RPMI7951 (cell line): ENCODE results near the gene TRIM38. TPM values are rescaled to one million over a fixed set of nuclear protein-coding genes. Genes with fewer than 3 reads are reported as not detected.
"Not testable (repeated sequence)": the region's sequence is repeated elsewhere in the genome, so short reads cannot be mapped to it uniquely, and the experiment has no call there.

Source experiments
- DNase-seq: peaks from one replicate; pipeline ENCODE4 v3.0.0-alpha.2; 2012; ENCODE audit warnings: low read depth
- total RNA-seq: library from RNA; depleted of rRNA; stranded (reverse); fragments of >200 nt; shearing (Covaris generic); gene quantifications from 2 replicates; pipeline ENCODE4 v1.2.3, GENCODE V29; 2014

Gene TRIM38
- total RNA-seq, 1 experiment from 2014 or later = 9.1 TPM

GRCh38 chr6:25942561-25943147 is 19.9 kb upstream of the TRIM38 start:
- peak; percentile 50 for DNase-seq

- DNase-seq = no peak
These were observed 18.7 kb upstream of the TRIM38 start for GRCh38 chr6:25943887-25944286.

- no peak for DNase-seq
These were observed 17.7 kb upstream of the TRIM38 start for GRCh38 chr6:25944688-25945574.

GRCh38 chr6:25945738-25946137 is 16.9 kb upstream of the TRIM38 start:
- not testable (repeated sequence) for DNase-seq

- no peak for DNase-seq
These were observed 16.0 kb upstream of the TRIM38 start for GRCh38 chr6:25946631-25947030.

- not testable (repeated sequence) for DNase-seq
These were observed 15.1 kb upstream of the TRIM38 start for GRCh38 chr6:25947492-25947891.

- DNase-seq = no peak
These were observed 12.9 kb upstream of the TRIM38 start for GRCh38 chr6:25949695-25950094.

- no peak for DNase-seq
These were observed 12.3 kb upstream of the TRIM38 start for GRCh38 chr6:25950297-25950696.

- DNase-seq = no peak
These were observed 11.1 kb upstream of the TRIM38 start for GRCh38 chr6:25951296-25952032.

- no peak for DNase-seq
These were observed 10.1 kb upstream of the TRIM38 start for GRCh38 chr6:25952535-25952934.

GRCh38 chr6:25953733-25954132 is 8.9 kb upstream of the TRIM38 start:
- DNase-seq = no peak

GRCh38 chr6:25954756-25955155 is 7.8 kb upstream of the TRIM38 start:
- no peak for DNase-seq

- no peak for DNase-seq
These were observed 6.4 kb upstream of the TRIM38 start for GRCh38 chr6:25956226-25956625.

GRCh38 chr6:25958700-25959162 is 3.9 kb upstream of the TRIM38 start:
- DNase-seq = no peak

GRCh38 chr6:25959890-25960536 is 2.6 kb upstream of the TRIM38 start:
- DNase-seq = no peak

GRCh38 chr6:25960734-25961133 is 1.9 kb upstream of the TRIM38 start:
- no peak for DNase-seq

GRCh38 chr6:25961619-25962148 is 918 bp upstream of the TRIM38 start:
- DNase-seq = no peak

GRCh38 chr6:25963426-25964123 is 973 bp downstream of the TRIM38 start:
- DNase-seq = no peak

GRCh38 chr6:25965058-25965457 is 2.5 kb downstream of the TRIM38 start:
- no peak for DNase-seq

- DNase-seq = no peak
These were observed 4.1 kb downstream of the TRIM38 start for GRCh38 chr6:25966711-25967110.

GRCh38 chr6:25968769-25969168 is 6.2 kb downstream of the TRIM38 start:
- peak; percentile 10 for DNase-seq
